H1 (cell line): ENCODE data around the gene ZNF189. TPM values are rescaled to one million over a fixed set of nuclear protein-coding genes. Genes with fewer than 3 reads are reported as not detected.

Source experiments
- CHD7 ChIP-seq: fragments of 300-600 bp; sonication (generic); IDR thresholded peaks from 2 replicates; pipeline ENCODE4 v1.7.1; 2012; ENCODE audit warnings: low read length, moderate library complexity, mild to moderate bottlenecking, inconsistent platforms; ENCODE audit not compliant: insufficient replicate concordance
- JUND ChIP-seq: IDR thresholded peaks from 2 replicates; pipeline ENCODE4 v1.6.1; 2011; ENCODE audit warnings: mild to moderate bottlenecking, improper control_type of control experiment, low read length
- PHF8 ChIP-seq: fragments of 200-600 bp; sonication (generic); conservative IDR thresholded peaks from 2 replicates; pipeline ENCODE4 v1.7.1; 2012; ENCODE audit warnings: low read depth, mild to moderate bottlenecking, inconsistent platforms, low read length, moderate library complexity
- POLR2AphosphoS5 ChIP-seq: IDR thresholded peaks from 2 replicates; pipeline ENCODE4 v1.6.1; 2011; ENCODE audit warnings: low read depth, low read length
- TEAD4 ChIP-seq: IDR thresholded peaks from 2 replicates; pipeline ENCODE4 v1.6.1; 2012; ENCODE audit warnings: low read depth, low read length, inconsistent platforms, mixed read lengths
- ZNF274 ChIP-seq: IDR thresholded peaks from 2 replicates; pipeline ENCODE4 v1.7.0; 2012; ENCODE audit warnings: low read length, borderline replicate concordance; ENCODE audit errors: extremely low read depth
- polyA plus RNA-seq, 7 experiments: library from polyadenylated mRNA; depleted of rRNA in 3 of 7; stranded (reverse) in 5 of 7; unstranded in 2 of 7; fragments of >200 nt in 5 of 7; fragments of 200-250 nt in 2 of 7; gene quantifications; 1 replicate in 5 of 7; 2 replicates in 1 of 7; 4 replicates in 1 of 7; pipeline versions ENCODE4 v1.2.1 to v1.2.3, GENCODE V29; 2011 to 2013; ENCODE audit warnings: missing spikeins in 2 of 7, mixed read lengths in 2 of 7
- total RNA-seq: library from RNA; stranded (reverse); fragmentation: NEBNext Ultra II Directional; extraction: Animal tissue kit (Norgen Biotek cat#: 25700); gene quantifications from 2 replicates; pipeline ENCODE4 v1.2.1, GENCODE V29; 2021

The ZNF189 gene
- total and polyA plus RNA-seq, 2 of the 8 experiments (the other 6 are each of a cell fraction or from before 2014, with no cell fraction given): 1.9 to 12.3 TPM

- TF ChIP-seq CHD7 (no peak), ZNF274 (no peak), TEAD4 (no peak), JUND (no peak), POLR2AphosphoS5 (no peak), PHF8 (no peak)
These were observed 26.8 kb upstream of the ZNF189 start (continued) for GRCh38 chr9:101371813-101372212.
